ENCODE measurements around the gene PTPMT1.

The PTPMT1 gene

GRCh38 chr11:47615249-47615648 lies 49.9 kb downstream of the PTPMT1 start:
- DNase-seq (ENCODE audit: low read depth) = no peak

- no peak for DNase-seq (ENCODE audit: low read depth)
These were observed 51.5 kb downstream of the PTPMT1 start for GRCh38 chr11:47616726-47617416.

DNA sequence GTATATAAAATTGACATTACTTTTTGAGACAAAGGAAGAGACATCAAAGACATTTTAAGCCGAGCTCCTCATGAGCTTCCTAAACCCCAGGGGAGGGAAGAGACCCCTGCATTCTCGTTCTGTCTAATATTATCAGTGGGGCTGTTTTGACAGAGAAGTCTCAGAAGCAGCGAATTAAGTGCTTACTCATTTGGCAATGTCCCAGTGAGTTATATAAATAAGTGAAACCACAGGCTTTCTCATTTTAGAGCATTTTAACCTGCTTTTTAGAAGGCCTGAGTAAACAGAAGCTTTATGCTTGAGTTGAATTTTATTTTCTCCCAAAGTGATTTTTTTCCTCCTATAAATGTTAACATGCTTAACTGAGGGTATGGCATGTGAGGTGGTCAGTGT lies 52.0 kb downstream of the PTPMT1 start:
- DNase-seq (ENCODE audit: low read depth) = no peak

GRCh38 chr11:47620836-47621378 lies 55.5 kb downstream of the PTPMT1 start:
- no peak for DNase-seq (ENCODE audit: low read depth)

All from activated T-cell treated with anti-CD3 and anti-CD28 coated beads for 24 hours (primary cell).